Naive thymus-derived CD4-positive, alpha-beta T cell (primary cell): ENCODE results near the gene EMC8. TPM values are rescaled to one million over a fixed set of nuclear protein-coding genes. Genes with fewer than 3 reads are reported as not detected.
"Not testable (repeated sequence)": the region's sequence is repeated elsewhere in the genome, so short reads cannot be mapped to it uniquely, and the experiment has no call there.

ENCODE experiments used
- ATAC-seq: fragments of 150-1000 bp; cut with Tn5 transposase; 2 replicates; pipeline ENCODE4 v1.10.0; 2021; ENCODE audit warnings: mild to moderate bottlenecking, moderate library complexity
- CTCF ChIA-PET: fragments of 350-600 bp; sonication (Branson Sonifier 250); formaldehyde crosslinking; loops from one replicate; lab custom pipeline; 2021; ENCODE audit warnings: antibody characterized with exemption; lab: Charles Lee
- POLR2A ChIA-PET: fragments of 350-600 bp; sonication (Branson Sonifier 250); formaldehyde crosslinking; loops from one replicate; lab custom pipeline; 2021; ENCODE audit warnings: antibody characterized with exemption, inconsistent platforms; lab: Charles Lee
- DNase-seq, 9 donors: peaks; one replicate each; pipeline versions ENCODE4 v3.0.0 to v3.0.0-alpha.2; 2020 to 2022; ENCODE audit warnings: mixed read lengths in 1 of 9
- H3K27ac ChIP-seq: one replicate; pipeline ENCODE4 v1.7.0; 2013; ENCODE audit warnings: mild to moderate bottlenecking, low read depth, low read length, moderate library complexity
- H3K27me3 ChIP-seq, 2 donors: one replicate each; pipeline ENCODE4 v1.7.0; 2013; ENCODE audit warnings: low read length in 2 of 2, mild to moderate bottlenecking in 2 of 2, moderate library complexity in 2 of 2; ENCODE audit not compliant: control insufficient read depth in 2 of 2, insufficient read depth in 2 of 2
- H3K36me3 ChIP-seq, 3 experiments: 1 replicate in 2 of 3; 2 replicates in 1 of 3; pipeline ENCODE4 v1.7.0; 2013; ENCODE audit warnings: low read length in 3 of 3, mild to moderate bottlenecking in 3 of 3, moderate library complexity in 1 of 3; ENCODE audit not compliant: insufficient read depth in 3 of 3, control insufficient read depth in 2 of 3
- H3K4me1 ChIP-seq, 2 donors: one replicate each; pipeline ENCODE4 v1.7.0; 2013; ENCODE audit warnings: low read length in 2 of 2, mild to moderate bottlenecking in 2 of 2, moderate library complexity in 1 of 2; ENCODE audit not compliant: control insufficient read depth in 2 of 2, insufficient read depth in 2 of 2
- H3K4me3 ChIP-seq: 2 replicates; pipeline ENCODE4 v1.7.0; 2013; ENCODE audit warnings: mild to moderate bottlenecking, low read length
- H3K9me3 ChIP-seq, 3 experiments: 1 replicate in 2 of 3; 2 replicates in 1 of 3; pipeline ENCODE4 v1.7.0; 2013; ENCODE audit warnings: low read length in 3 of 3; ENCODE audit not compliant: control insufficient read depth in 2 of 3
- H3K27ac Mint-ChIP-seq, 9 donors: one replicate each; pipeline ENCODE4 v1.8.0; 2020 to 2022; ENCODE audit warnings: mixed read lengths in 9 of 9, mild to moderate bottlenecking in 8 of 9, moderate library complexity in 5 of 9, inconsistent platforms in 2 of 9
- H3K27me3 Mint-ChIP-seq, 5 donors: one replicate each; pipeline ENCODE4 v1.8.0; 2021 to 2022; ENCODE audit warnings: mixed read lengths in 5 of 5, mild to moderate bottlenecking in 1 of 5
- H3K36me3 Mint-ChIP-seq, 5 donors: one replicate each; pipeline ENCODE4 v1.8.0; 2020 to 2022; ENCODE audit warnings: mixed read lengths in 5 of 5, mild to moderate bottlenecking in 3 of 5, inconsistent platforms in 1 of 5
- H3K4me1 Mint-ChIP-seq, 7 donors: one replicate each; pipeline ENCODE4 v1.8.0; 2020 to 2022; ENCODE audit warnings: mixed read lengths in 7 of 7, mild to moderate bottlenecking in 3 of 7, inconsistent platforms in 1 of 7
- H3K4me3 Mint-ChIP-seq, 10 donors: one replicate each; pipeline ENCODE4 v1.8.0; 2020 to 2022; ENCODE audit warnings: mild to moderate bottlenecking in 10 of 10, mixed read lengths in 10 of 10, moderate library complexity in 6 of 10, inconsistent platforms in 2 of 10
- H3K9me3 Mint-ChIP-seq, 11 donors: one replicate each; pipeline ENCODE4 v1.8.0; 2020 to 2022; ENCODE audit warnings: mixed read lengths in 11 of 11, mild to moderate bottlenecking in 4 of 11, inconsistent platforms in 1 of 11, moderate library complexity in 1 of 11
- intact Hi-C, 2 donors: fragments of 100-400 bp; cut with micrococcal nuclease; formaldehyde crosslinking; loops; one replicate each; pipeline ENCODE4 v1.15.1; 2023
- polyA plus RNA-seq, 2 donors: library from polyadenylated mRNA; unstranded; fragments of 300-500 nt; fragmentation: Illumina TruSeq; gene quantifications; one replicate each; pipeline ENCODE4 v1.2.3, GENCODE V29; 2021
- total RNA-seq, 6 experiments: library from RNA in 5 of 6; stranded (reverse) in 5 of 6; gene quantifications; 1 replicate in 5 of 6; 2 replicates in 1 of 6; pipeline ENCODE4 v1.2.3 and lab custom pipeline; 2021 to 2026

The EMC8 gene
- total and polyA plus RNA-seq, 7 experiments from 2014 or later, result 22.4 to 31.8 (median 26.1) TPM

DNA sequence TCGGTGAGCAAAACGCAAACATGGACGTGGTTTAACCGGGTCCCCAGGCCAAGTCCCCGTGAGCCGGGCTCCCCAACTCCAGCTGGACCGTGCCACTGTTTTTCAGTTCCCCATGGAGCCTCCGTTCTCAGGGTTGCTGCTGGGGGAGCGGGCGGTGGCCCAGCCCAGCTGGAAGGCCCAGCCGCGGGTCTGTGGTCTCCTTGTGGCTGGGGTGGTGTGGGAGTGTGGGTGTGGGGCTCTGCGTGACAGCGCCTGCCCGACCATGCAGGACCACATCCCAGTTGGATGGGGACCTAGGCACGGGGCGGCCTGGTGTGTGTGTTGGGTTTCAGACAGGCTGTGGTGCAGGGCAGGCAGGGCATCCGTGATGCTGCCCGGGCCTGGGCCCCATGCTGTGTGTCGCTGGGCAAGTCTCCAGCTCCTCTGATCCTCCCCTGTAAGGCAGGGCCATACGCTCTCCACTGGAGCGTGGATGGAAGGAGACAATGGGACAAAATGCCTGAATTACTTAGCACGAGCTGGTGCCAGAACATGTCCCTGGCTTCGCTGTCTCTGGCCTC lies 40.4 kb upstream of the EMC8 start:
- no peaks in the 10 kb centered on the region for H3K36me3 Mint-ChIP-seq
- no peak for ATAC-seq
- H3K27me3 ChIP-seq, result no peaks in the 10 kb centered on the region
- CTCF ChIA-PET, result no interaction called here
- no peak for DNase-seq
- no peaks in the 10 kb centered on the region for H3K4me1 ChIP-seq
- POLR2A ChIA-PET, result no interaction called here
- H3K9me3 ChIP-seq, result no peaks in the 10 kb centered on the region
- H3K27me3 Mint-ChIP-seq, result peaks cover 4 to 21% (median 17%) of the 10 kb centered on the region in 5 donors
- H3K27ac Mint-ChIP-seq, result peak overlapping the region in 1 of 9 donors; percentile 63
- H3K4me3 ChIP-seq, result no peak overlapping the region
- H3K9me3 Mint-ChIP-seq, result peaks cover 0 to 2% (median 0%) of the 10 kb centered on the region in 11 donors
- intact Hi-C loops, result no loop called here
- H3K4me1 Mint-ChIP-seq, result peaks cover 0 to 7% (median 3%) of the 10 kb centered on the region in 7 donors
- no peak overlapping the region for H3K27ac ChIP-seq
- H3K4me3 Mint-ChIP-seq, result no peak overlapping the region
- no peaks in the 10 kb centered on the region for H3K36me3 ChIP-seq

GRCh38 chr16:85838876-85839585 lies 39.7 kb upstream of the EMC8 start:
- Histone ChIP-seq H3K9me3 (no peaks in the 10 kb centered on the region), H3K36me3 (no peaks in the 10 kb centered on the region), H3K4me1 (no peaks in the 10 kb centered on the region), H3K27me3 (no peaks in the 10 kb centered on the region), H3K4me3 (no peak overlapping the region), H3K27ac (no peak overlapping the region)
- POLR2A ChIA-PET, result no interaction called here
- no peak for ATAC-seq
- DNase-seq, result no peak
- CTCF ChIA-PET, result interaction anchor here (1.7 kb wide), 1 partner anchor 18 kb away, joined by 4 read pairs; no protein-coding TSS in a partner anchor
- peaks cover 0 to 19% (median 14%) of the 10 kb centered on the region in 5 donors for H3K27me3 Mint-ChIP-seq
- intact Hi-C loops, result no loop called here
- peaks cover 0 to 7% (median 0%) of the 10 kb centered on the region in 7 donors for H3K4me1 Mint-ChIP-seq
- H3K27ac Mint-ChIP-seq, result no peak overlapping the region
- H3K4me3 Mint-ChIP-seq, result no peak overlapping the region
- H3K9me3 Mint-ChIP-seq, result peaks cover 0 to 2% (median 0%) of the 10 kb centered on the region in 11 donors
- H3K36me3 Mint-ChIP-seq, result no peaks in the 10 kb centered on the region

DNA sequence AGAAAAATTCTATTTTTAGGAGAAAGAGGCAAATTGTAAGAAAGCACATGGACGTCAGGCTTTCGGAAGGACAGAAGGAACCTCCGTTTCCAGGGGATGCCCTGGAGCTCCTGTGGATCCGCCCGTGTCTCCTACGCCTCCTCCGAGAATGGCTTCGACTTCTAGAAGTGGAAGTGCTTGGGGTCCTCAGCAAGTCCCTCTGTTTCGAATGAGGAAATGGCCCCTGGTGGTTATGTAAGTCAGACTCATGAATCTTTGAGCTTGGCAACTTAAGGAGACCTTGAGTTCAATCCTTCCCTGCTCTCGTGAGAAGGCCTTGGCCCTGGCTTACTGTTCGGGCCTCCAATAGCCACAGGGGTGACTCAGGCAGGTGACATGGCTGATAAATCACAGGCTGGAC lies 39.0 kb upstream of the EMC8 start:
- DNase-seq (no peak), ATAC-seq (peak; percentile 44)
- POLR2A ChIA-PET, result no interaction called here
- H3K9me3 ChIP-seq, result no peaks in the 10 kb centered on the region
- peaks cover 0 to 18% (median 14%) of the 10 kb centered on the region in 5 donors for H3K27me3 Mint-ChIP-seq
- peaks cover 0 to 2% (median 0%) of the 10 kb centered on the region in 5 donors for H3K36me3 Mint-ChIP-seq
- no peak overlapping the region for H3K4me3 Mint-ChIP-seq
- no peak overlapping the region for H3K27ac ChIP-seq
- H3K36me3 ChIP-seq, result no peaks in the 10 kb centered on the region
- peaks cover 0 to 9% (median 0%) of the 10 kb centered on the region in 7 donors for H3K4me1 Mint-ChIP-seq
- no peak overlapping the region for H3K27ac Mint-ChIP-seq
- peaks cover 0 to 4% (median 0%) of the 10 kb centered on the region in 11 donors for H3K9me3 Mint-ChIP-seq
- H3K27me3 ChIP-seq, result no peaks in the 10 kb centered on the region
- intact Hi-C loops, result no loop called here
- H3K4me1 ChIP-seq, result no peaks in the 10 kb centered on the region
- CTCF ChIA-PET, result interaction anchor here (0.7 to 1.7 kb wide), 2 partner anchors 17 to 150 kb away, joined by 3 to 4 read pairs; no protein-coding TSS in a partner anchor
- H3K4me3 ChIP-seq, result no peak overlapping the region

GRCh38 chr16:85837654-85838053 lies 38.3 kb upstream of the EMC8 start:
- H3K9me3 Mint-ChIP-seq, POLR2A ChIA-PET, H3K27ac Mint-ChIP-seq, H3K27me3 ChIP-seq, H3K9me3 ChIP-seq, H3K36me3 Mint-ChIP-seq, ATAC-seq, H3K4me3 Mint-ChIP-seq, H3K36me3 ChIP-seq, H3K4me3 ChIP-seq, H3K27ac ChIP-seq, DNase-seq, intact Hi-C loops, H3K4me1 ChIP-seq: not testable (repeated sequence)
- Mint-ChIP-seq H3K27me3 (peaks cover 4 to 21% (median 19%) of the 10 kb centered on the region in 5 donors), H3K4me1 (peaks cover 0 to 12% (median 0%) of the 10 kb centered on the region in 7 donors)
- CTCF ChIA-PET, result interaction anchor here (0.5 to 1.7 kb wide), 3 partner anchors 16 to 152 kb away, joined by 3 to 9 read pairs (median 4); no protein-coding TSS in a partner anchor

- Histone ChIP-seq H3K27ac (no peak overlapping the region), H3K27me3 (no peaks in the 10 kb centered on the region), H3K4me1 (no peaks in the 10 kb centered on the region), H3K36me3 (no peaks in the 10 kb centered on the region), H3K9me3 (no peaks in the 10 kb centered on the region), H3K4me3 (no peak overlapping the region)
- Mint-ChIP-seq H3K36me3 (peaks cover 0 to 8% (median 0%) of the 10 kb centered on the region in 5 donors), H3K4me1 (peaks cover 0 to 12% (median 0%) of the 10 kb centered on the region in 7 donors), H3K9me3 (peaks cover 0 to 2% (median 0%) of the 10 kb centered on the region in 11 donors), H3K27ac (no peak overlapping the region), H3K27me3 (peaks cover 7 to 28% (median 25%) of the 10 kb centered on the region in 5 donors), H3K4me3 (no peak overlapping the region)
- CTCF ChIA-PET, result interaction anchor here (0.5 to 1.7 kb wide), 2 partner anchors 16 to 151 kb away, joined by 4 to 9 read pairs; no protein-coding TSS in a partner anchor
- POLR2A ChIA-PET, result no interaction called here
- DNase-seq (no peak), ATAC-seq (no peak)
- intact Hi-C loops, result no loop called here
Measured at GRCh38 chr16:85836706-85837582, 37.6 kb upstream of the EMC8 start.

GRCh38 chr16:85835956-85836705 lies 36.8 kb upstream of the EMC8 start:
- intact Hi-C loops, result no loop called here
- ChIA-PET POLR2A (no interaction called here), CTCF (no interaction called here)
- Mint-ChIP-seq H3K27ac (no peak overlapping the region), H3K36me3 (peaks cover 0 to 12% (median 2%) of the 10 kb centered on the region in 5 donors), H3K4me1 (peaks cover 0 to 12% (median 0%) of the 10 kb centered on the region in 7 donors), H3K27me3 (peaks cover 15 to 37% (median 33%) of the 10 kb centered on the region in 5 donors), H3K4me3 (no peak overlapping the region), H3K9me3 (peaks cover 0 to 6% (median 0%) of the 10 kb centered on the region in 11 donors)
- ATAC-seq (no peak), DNase-seq (no peak)
- H3K9me3 ChIP-seq, result no peaks in the 10 kb centered on the region
- no peak overlapping the region for H3K4me3 ChIP-seq
- no peaks in the 10 kb centered on the region for H3K4me1 ChIP-seq
- H3K27ac ChIP-seq, result no peak overlapping the region
- H3K27me3 ChIP-seq, result no peaks in the 10 kb centered on the region
- H3K36me3 ChIP-seq, result no peaks in the 10 kb centered on the region
